A549 (cell line): ENCODE results near the gene MZF1. TPM values are rescaled to one million over a fixed set of nuclear protein-coding genes. Genes with fewer than 3 reads are reported as not detected.
"Not testable (repeated sequence)": the region's sequence is repeated elsewhere in the genome, so short reads cannot be mapped to it uniquely, and the experiment has no call there.

Experiments
- ATAC-seq, 2 experiments: fragments of 200-7000 bp in 1 of 2; fragments of >200 bp in 1 of 2; cut with Nextera tagmentation in 1 of 2; cut with Tn5 transposase in 1 of 2; 3 replicates each; pipeline versions ENCODE4 v1.8.0 to v1.9.1; 2018 to 2020; ENCODE audit warnings: mild to moderate bottlenecking in 1 of 2, moderate library complexity in 1 of 2
- CTCF ChIA-PET: fragments of 300-600 bp; sonication (Branson Sonifier 250); formaldehyde crosslinking; extraction: SDS; loops from one replicate; lab custom pipeline; 2021; ENCODE audit warnings: antibody characterized with exemption, inconsistent platforms; lab: Yijun Ruan, JAX
- POLR2A ChIA-PET: fragments of 350-600 bp; formaldehyde crosslinking; extraction: SDS; loops from one replicate; lab custom pipeline; 2021; ENCODE audit warnings: antibody characterized with exemption, inconsistent platforms; lab: Yijun Ruan, JAX
- DNase-seq, 2 experiments: peaks; one replicate each; pipeline versions ENCODE4 v3.0.0 to v3.0.0-alpha.2; 2011 to 2016; ENCODE audit warnings: low read depth in 1 of 2, low spot score in 1 of 2
- FAIRE-seq: peaks from 2 replicates; lab custom pipeline; 2011; peaks lifted over from hg19 to GRCh38; lab: Jason Lieb, UNC
- H3K27ac ChIP-seq, 2 experiments: fragments of >200 bp; sonication (Bioruptor Twin); formaldehyde crosslinking; 3 replicates each; pipeline ENCODE4 v1.5.1; 2016 to 2017
- H3K4me1 ChIP-seq: fragments of >200 bp; sonication (Bioruptor Twin); formaldehyde crosslinking; 3 replicates; pipeline ENCODE4 v1.6.1; 2016
- H3K4me2 ChIP-seq: fragments of >200 bp; sonication (Bioruptor Twin); formaldehyde crosslinking; 3 replicates; pipeline ENCODE4 v1.6.1; 2016
- H3K4me3 ChIP-seq: fragments of >200 bp; sonication (Bioruptor Twin); formaldehyde crosslinking; 3 replicates; pipeline ENCODE4 v1.5.1; 2016
- H3K9me3 ChIP-seq: fragments of >200 bp; sonication (Bioruptor Twin); formaldehyde crosslinking; 3 replicates; pipeline ENCODE4 v1.6.1; 2016
- CHD2 ChIP-seq: fragments of 150-350 bp; IDR thresholded peaks from 2 replicates; pipeline ENCODE4 v1.6.1; 2014; ENCODE audit warnings: low read length; ENCODE audit not compliant: partially characterized antibody
- GATA3 ChIP-seq: IDR thresholded peaks from 2 replicates; pipeline ENCODE4 v1.6.1; 2012; ENCODE audit warnings: borderline replicate concordance
- HEYL ChIP-seq: fragments of 250-450 bp; sonication (Bioruptor Pico); IDR thresholded peaks from 2 replicates; pipeline ENCODE4 v1.8.0; 2021; ENCODE audit warnings: mild to moderate bottlenecking, moderate library complexity
- KDM1A ChIP-seq: fragments of 200-600 bp; sonication (generic); IDR thresholded peaks from 2 replicates; pipeline ENCODE4 v1.6.1; 2016; ENCODE audit warnings: low read depth, mild to moderate bottlenecking
- KDM5A ChIP-seq: fragments of 200-600 bp; sonication (generic); IDR thresholded peaks from 2 replicates; pipeline ENCODE4 v1.6.1; 2016; ENCODE audit warnings: antibody characterized with exemption, mild to moderate bottlenecking
- MYC ChIP-seq: IDR thresholded peaks from 2 replicates; pipeline ENCODE4 v1.6.1; 2012; ENCODE audit warnings: mild to moderate bottlenecking, inconsistent platforms, low read length, improper control_type of control experiment, borderline replicate concordance
- POLR2A ChIP-seq: IDR thresholded peaks from 2 replicates; pipeline ENCODE4 v1.6.1; 2012; ENCODE audit warnings: mild to moderate bottlenecking, low read length
- RNF2 ChIP-seq: fragments of 200-600 bp; sonication (generic); IDR thresholded peaks from 2 replicates; pipeline ENCODE4 v1.6.1; 2016; ENCODE audit warnings: low read depth, mild to moderate bottlenecking, antibody characterized with exemption, moderate library complexity, borderline replicate concordance
- TFCP2L1 ChIP-seq: fragments of 250-450 bp; sonication (Bioruptor Pico); IDR thresholded peaks from 2 replicates; pipeline ENCODE4 v1.5.0; 2021; ENCODE audit warnings: mild to moderate bottlenecking
- TP53 ChIP-seq: fragments of 250-450 bp; sonication (Bioruptor Pico); IDR thresholded peaks from 2 replicates; pipeline ENCODE4 v1.5.0; 2021; ENCODE audit warnings: mild to moderate bottlenecking, moderate library complexity
- ZNF302 ChIP-seq: fragments of 250-450 bp; sonication (Bioruptor Pico); IDR thresholded peaks from 2 replicates; pipeline ENCODE4 v1.9.0; 2021; ENCODE audit warnings: inconsistent platforms, mild to moderate bottlenecking, moderate library complexity
- ZSCAN20 ChIP-seq: fragments of 250-450 bp; sonication (Bioruptor Pico); IDR thresholded peaks from 2 replicates; pipeline ENCODE4 v1.8.0; 2022; ENCODE audit warnings: mild to moderate bottlenecking, moderate library complexity
- WGBS: methylation state at CpG from one replicate; pipeline ENCODE4 v1.1.6; 2017; ENCODE audit errors: missing lambda C conversion rate; 5-methylcytosine and 5-hydroxymethylcytosine counted together
- polyA plus RNA-seq, 4 experiments: library from polyadenylated mRNA; depleted of rRNA in 3 of 4; stranded (reverse); fragments of >200 nt; fragmentation: RNase III in 1 of 4; extraction: RNeasy Plus Mini Kit Qiagen cat#74134 plus additional on column Dnase treatment in 1 of 4; gene quantifications; 2 replicates in 3 of 4; 3 replicates in 1 of 4; pipeline ENCODE4 v1.2.3, GENCODE V29; 2011 to 2017
- TF ChIP-seq, protein P1 (sequence below): fragments of 250-450 bp; sonication (Bioruptor Pico); IDR thresholded peaks from 2 replicates; pipeline ENCODE4 v1.5.0; 2021; ENCODE audit warnings: mild to moderate bottlenecking, moderate library complexity, borderline replicate concordance
- TF ChIP-seq, protein P2 (sequence below): fragments of 200-600 bp; sonication (generic); IDR thresholded peaks from 2 replicates; pipeline ENCODE4 v1.6.1; 2016; ENCODE audit warnings: antibody characterized with exemption, mild to moderate bottlenecking, moderate library complexity
- TF ChIP-seq, protein P3 (sequence below): fragments of >200 bp; sonication (Bioruptor Twin); formaldehyde crosslinking; IDR thresholded peaks from 2 replicates; pipeline ENCODE4 v1.6.1; 2016
- TF ChIP-seq, protein P4 (sequence below): fragments of >200 bp; sonication (Bioruptor Twin); formaldehyde crosslinking; IDR thresholded peaks from 3 replicates; pipeline ENCODE4 v1.6.1; 2016
- TF ChIP-seq, protein P5 (sequence below): fragments of 150-350 bp; IDR thresholded peaks from 2 replicates; pipeline ENCODE4 v1.6.1; 2014; ENCODE audit warnings: low read depth, mild to moderate bottlenecking, low read length

Gene MZF1
- polyA plus RNA-seq, 2 of the 4 experiments (the other 2 are of a cell fraction), result 19.5 to 20.3 TPM

DNA sequence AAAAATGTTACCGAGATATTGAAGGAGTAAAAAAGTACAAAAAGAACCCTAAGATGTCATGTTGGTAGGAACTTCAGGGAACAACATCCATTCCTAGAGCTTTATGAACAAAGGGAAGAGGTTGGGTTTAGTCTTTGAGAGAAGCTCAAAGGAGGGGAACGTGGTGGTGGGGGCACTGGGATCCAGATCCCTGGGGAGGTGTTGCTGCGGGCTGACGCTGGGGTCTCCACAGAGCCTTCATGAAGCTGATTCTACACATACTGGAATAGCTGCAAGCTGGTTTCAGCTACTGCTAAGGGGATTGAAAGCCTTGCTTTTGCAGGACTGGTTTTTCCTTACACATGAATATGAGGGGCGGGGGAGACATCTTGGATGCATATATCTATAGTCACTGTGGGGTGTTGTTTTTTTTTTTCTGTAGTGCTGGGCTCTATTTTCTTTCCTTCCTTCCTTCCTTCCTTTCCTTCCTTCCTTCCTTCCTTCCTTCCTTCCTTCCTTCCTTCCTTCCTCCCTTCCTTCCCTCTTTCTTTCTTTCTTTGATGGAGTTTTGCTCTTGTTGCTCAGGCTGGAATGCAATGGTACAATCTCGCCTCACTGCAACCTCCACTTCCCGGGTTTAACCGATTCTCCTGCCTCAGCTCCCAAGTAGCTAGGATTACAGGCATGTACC, 6.5 kb upstream of the MZF1 start:
- H3K4me1 ChIP-seq, result peaks cover under 1% of the 10 kb centered on the region
- no peak overlapping the region for H3K4me2 ChIP-seq
- DNase-seq, result no peak
- CTCF ChIA-PET, result interaction anchor here (1.3 to 5.8 kb wide), 2 partner anchors 60 to 65 kb away, joined by 4 to 39 read pairs; partner anchors contain the start of gene ZBTB45
- ATAC-seq, result no peak
- POLR2A ChIA-PET, result interaction anchor here (1.0 kb wide), 1 partner anchor 36 kb away, joined by 3 read pairs; the partner anchor contains the start of gene TRIM28
- H3K27ac ChIP-seq, result no peak overlapping the region
- TF ChIP-seq RNF2 (no peak), KDM5A (no peak), ZNF302 (CRISPR knock-in tag) (no peak), KDM1A (no peak), GATA3 (no peak)
- TF ChIP-seq, protein P1, sequence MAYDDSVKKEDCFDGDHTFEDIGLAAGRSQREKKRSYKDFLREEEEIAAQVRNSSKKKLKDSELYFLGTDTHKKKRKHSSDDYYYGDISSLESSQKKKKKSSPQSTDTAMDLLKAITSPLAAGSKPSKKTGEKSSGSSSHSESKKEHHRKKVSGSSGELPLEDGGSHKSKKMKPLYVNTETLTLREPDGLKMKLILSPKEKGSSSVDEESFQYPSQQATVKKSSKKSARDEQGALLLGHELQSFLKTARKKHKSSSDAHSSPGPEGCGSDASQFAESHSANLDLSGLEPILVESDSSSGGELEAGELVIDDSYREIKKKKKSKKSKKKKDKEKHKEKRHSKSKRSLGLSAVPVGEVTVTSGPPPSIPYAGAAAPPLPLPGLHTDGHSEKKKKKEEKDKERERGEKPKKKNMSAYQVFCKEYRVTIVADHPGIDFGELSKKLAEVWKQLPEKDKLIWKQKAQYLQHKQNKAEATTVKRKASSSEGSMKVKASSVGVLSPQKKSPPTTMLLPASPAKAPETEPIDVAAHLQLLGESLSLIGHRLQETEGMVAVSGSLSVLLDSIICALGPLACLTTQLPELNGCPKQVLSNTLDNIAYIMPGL (CRISPR knock-in tag), result no peak
- H3K9me3 ChIP-seq, result no peaks in the 10 kb centered on the region
- no peak for FAIRE-seq
- H3K4me3 ChIP-seq, result no peak overlapping the region
- WGBS, result 94% methylated on average over 8 of the region's 8 CpGs

DNA sequence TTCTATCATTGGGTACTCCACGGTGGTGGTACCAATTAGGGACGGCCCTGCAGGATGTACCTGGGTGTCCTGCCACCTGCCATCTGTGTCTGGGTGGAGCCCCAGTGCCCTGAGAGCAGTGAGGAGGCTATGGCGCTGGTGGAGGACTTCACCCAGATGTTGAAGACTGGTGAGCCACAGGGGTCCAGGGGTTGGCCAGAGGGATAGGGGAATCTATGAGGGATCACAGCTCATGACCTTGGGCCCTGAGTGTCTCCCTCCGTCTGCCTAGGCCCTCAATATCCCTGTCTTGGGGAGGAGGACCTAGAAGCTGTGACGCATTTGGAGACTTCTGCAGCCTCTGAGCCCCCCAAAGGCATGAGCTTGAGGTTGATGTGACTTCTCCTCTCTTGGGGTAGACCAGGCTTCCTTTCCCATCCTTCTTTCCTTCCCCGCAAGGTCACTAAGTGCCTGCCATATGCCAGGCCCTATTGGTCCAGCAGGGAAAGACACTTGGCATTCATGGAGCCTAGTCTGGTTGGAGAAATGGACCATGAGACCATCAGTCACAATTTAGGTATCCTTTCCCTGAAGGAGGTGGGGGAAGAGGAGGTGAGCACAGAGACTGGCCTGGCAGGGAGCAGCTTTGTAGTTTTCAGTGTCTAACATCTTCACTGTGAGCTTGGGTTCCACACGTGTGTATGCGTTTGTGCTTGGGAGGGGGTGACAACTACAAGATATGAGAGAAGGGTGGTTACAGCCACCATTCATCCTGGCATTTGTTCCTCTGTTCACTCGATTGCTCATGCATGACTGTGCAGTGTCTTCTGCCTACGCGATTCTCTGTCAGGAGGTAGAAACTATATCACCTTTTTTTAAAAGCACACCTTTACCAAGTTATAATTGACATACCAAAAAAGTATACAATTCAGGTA, 5.1 kb upstream of the MZF1 start:
- H3K4me2 ChIP-seq, result no peak overlapping the region
- H3K4me1 ChIP-seq, result peaks cover 7% of the 10 kb centered on the region
- H3K4me3 ChIP-seq, result no peak overlapping the region
- H3K9me3 ChIP-seq, result no peaks in the 10 kb centered on the region
- WGBS, result 95% methylated on average over 11 of the region's 11 CpGs
- DNase-seq (no peak), ATAC-seq (no peak), FAIRE-seq (no peak)
- CTCF ChIA-PET, result interaction anchor here (5.8 kb wide), 1 partner anchor 59 kb away, joined by 39 read pairs; the partner anchor contains the start of gene ZBTB45
- TF ChIP-seq, protein P2, sequence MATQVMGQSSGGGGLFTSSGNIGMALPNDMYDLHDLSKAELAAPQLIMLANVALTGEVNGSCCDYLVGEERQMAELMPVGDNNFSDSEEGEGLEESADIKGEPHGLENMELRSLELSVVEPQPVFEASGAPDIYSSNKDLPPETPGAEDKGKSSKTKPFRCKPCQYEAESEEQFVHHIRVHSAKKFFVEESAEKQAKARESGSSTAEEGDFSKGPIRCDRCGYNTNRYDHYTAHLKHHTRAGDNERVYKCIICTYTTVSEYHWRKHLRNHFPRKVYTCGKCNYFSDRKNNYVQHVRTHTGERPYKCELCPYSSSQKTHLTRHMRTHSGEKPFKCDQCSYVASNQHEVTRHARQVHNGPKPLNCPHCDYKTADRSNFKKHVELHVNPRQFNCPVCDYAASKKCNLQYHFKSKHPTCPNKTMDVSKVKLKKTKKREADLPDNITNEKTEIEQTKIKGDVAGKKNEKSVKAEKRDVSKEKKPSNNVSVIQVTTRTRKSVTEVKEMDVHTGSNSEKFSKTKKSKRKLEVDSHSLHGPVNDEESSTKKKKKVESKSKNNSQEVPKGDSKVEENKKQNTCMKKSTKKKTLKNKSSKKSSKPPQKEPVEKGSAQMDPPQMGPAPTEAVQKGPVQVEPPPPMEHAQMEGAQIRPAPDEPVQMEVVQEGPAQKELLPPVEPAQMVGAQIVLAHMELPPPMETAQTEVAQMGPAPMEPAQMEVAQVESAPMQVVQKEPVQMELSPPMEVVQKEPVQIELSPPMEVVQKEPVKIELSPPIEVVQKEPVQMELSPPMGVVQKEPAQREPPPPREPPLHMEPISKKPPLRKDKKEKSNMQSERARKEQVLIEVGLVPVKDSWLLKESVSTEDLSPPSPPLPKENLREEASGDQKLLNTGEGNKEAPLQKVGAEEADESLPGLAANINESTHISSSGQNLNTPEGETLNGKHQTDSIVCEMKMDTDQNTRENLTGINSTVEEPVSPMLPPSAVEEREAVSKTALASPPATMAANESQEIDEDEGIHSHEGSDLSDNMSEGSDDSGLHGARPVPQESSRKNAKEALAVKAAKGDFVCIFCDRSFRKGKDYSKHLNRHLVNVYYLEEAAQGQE, result no peak
- TF ChIP-seq TFCP2L1 (no peak), ZSCAN20 (no peak), GATA3 (no peak), CHD2 (no peak), MYC (no peak), TP53 (CRISPR knock-in tag) (no peak), KDM1A (no peak), POLR2A (no peak), HEYL (CRISPR knock-in tag) (no peak), KDM5A (no peak)
- TF ChIP-seq, protein P3, sequence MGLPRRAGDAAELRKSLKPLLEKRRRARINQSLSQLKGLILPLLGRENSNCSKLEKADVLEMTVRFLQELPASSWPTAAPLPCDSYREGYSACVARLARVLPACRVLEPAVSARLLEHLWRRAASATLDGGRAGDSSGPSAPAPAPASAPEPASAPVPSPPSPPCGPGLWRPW, result no peak
- TF ChIP-seq, protein P1 (CRISPR knock-in tag), result no peak
- TF ChIP-seq, protein P4, sequence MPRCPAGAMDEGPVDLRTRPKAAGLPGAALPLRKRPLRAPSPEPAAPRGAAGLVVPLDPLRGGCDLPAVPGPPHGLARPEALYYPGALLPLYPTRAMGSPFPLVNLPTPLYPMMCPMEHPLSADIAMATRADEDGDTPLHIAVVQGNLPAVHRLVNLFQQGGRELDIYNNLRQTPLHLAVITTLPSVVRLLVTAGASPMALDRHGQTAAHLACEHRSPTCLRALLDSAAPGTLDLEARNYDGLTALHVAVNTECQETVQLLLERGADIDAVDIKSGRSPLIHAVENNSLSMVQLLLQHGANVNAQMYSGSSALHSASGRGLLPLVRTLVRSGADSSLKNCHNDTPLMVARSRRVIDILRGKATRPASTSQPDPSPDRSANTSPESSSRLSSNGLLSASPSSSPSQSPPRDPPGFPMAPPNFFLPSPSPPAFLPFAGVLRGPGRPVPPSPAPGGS, result no peak
- TF ChIP-seq, protein P5, sequence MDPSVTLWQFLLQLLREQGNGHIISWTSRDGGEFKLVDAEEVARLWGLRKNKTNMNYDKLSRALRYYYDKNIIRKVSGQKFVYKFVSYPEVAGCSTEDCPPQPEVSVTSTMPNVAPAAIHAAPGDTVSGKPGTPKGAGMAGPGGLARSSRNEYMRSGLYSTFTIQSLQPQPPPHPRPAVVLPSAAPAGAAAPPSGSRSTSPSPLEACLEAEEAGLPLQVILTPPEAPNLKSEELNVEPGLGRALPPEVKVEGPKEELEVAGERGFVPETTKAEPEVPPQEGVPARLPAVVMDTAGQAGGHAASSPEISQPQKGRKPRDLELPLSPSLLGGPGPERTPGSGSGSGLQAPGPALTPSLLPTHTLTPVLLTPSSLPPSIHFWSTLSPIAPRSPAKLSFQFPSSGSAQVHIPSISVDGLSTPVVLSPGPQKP, result no peak
- POLR2A ChIA-PET, result no interaction called here
- H3K27ac ChIP-seq, result no peak overlapping the region

DNA sequence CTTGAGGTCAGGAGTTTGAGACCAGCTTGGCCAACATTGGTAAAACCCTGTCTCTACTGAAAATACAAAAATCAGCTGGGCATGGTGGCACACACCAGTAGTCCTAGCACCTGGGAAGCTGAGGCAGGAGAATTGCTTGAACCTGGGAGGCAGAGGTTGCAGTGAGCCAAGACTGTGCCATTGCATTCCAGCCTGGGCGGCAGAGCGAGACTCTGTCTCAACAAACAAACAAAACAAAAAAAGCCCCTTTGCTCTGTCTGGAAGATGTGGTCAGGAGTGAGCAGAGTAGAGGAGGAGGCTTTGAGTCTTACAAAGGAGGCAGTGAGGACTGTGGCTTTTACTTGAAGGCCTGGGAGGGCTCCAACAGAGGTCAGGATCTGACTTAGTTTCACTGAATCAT, 4.4 kb upstream of the MZF1 start:
- ATAC-seq, H3K27ac ChIP-seq, DNase-seq, H3K4me2 ChIP-seq, POLR2A ChIA-PET, H3K9me3 ChIP-seq, H3K4me3 ChIP-seq, H3K4me1 ChIP-seq, FAIRE-seq: not testable (repeated sequence)
- 100% methylated on average over 2 of the region's 2 CpGs for whole genome bisulfite sequencing
- CTCF ChIA-PET, result interaction anchor here (5.8 kb wide), 1 partner anchor 58 kb away, joined by 39 read pairs; the partner anchor contains the start of gene ZBTB45
